HCT116 (cell line): ENCODE results near the gene CRYBG3. TPM values are rescaled to one million over a fixed set of nuclear protein-coding genes. Genes with fewer than 3 reads are reported as not detected.
A peak's percentile ranks its signal among the peaks of the same experiment; 100 is the strongest.

ENCODE experiments used
- ATAC-seq: fragments of 200-7000 bp; cut with Tn5 transposase; 2 replicates; pipeline ENCODE4 v1.9.1; 2020; ENCODE audit warnings: mild to moderate bottlenecking, moderate library complexity
- BruUV-seq: library from RNA; stranded (reverse); fragments of 400-500 nt; replicated peaks from 2 replicates; lab custom pipeline; 2021; lab: Mats Ljungman, UMichigan
- CTCF ChIA-PET: fragments of 300-600 bp; sonication (Branson Sonifier 250); formaldehyde crosslinking; loops from one replicate; lab custom pipeline; 2021; ENCODE audit warnings: antibody characterized with exemption; lab: Charles Lee
- POLR2A ChIA-PET: fragments of 300-600, 350-600 bp; sonication (Branson Sonifier 250); formaldehyde crosslinking; loops from one replicate; lab custom pipeline; 2021; ENCODE audit warnings: antibody characterized with exemption; lab: Charles Lee
- RAD21 ChIA-PET, 2 experiments: fragments of 300-600 bp; sonication (Branson Sonifier 250); formaldehyde crosslinking; loops; one replicate each; lab custom pipeline; 2023; ENCODE audit warnings: low total read pairs in 2 of 2; ENCODE audit not compliant: uncharacterized antibody in 2 of 2, unreplicated experiment in 2 of 2, low non-redundant PET in 1 of 2; lab: Charles Lee
- DNase-seq: peaks from one replicate; pipeline ENCODE4 v3.0.0-alpha.2; 2010; ENCODE audit warnings: low read depth, low spot score
- H2AFZ ChIP-seq: fragments of 200-600 bp; shearing (Covaris generic), sonication (generic); 2 replicates; pipeline ENCODE4 v1.6.1; 2017; ENCODE audit warnings: low read depth, mixed run types, mixed read lengths, antibody characterized with exemption, low read length; ENCODE audit not compliant: poor library complexity, severe bottlenecking
- H3K27ac ChIP-seq: 2 replicates; pipeline ENCODE4 v1.5.1; 2012; ENCODE audit warnings: low read depth, low read length
- H3K27me3 ChIP-seq: fragments of 200-600 bp; sonication (generic); 2 replicates; pipeline ENCODE4 v1.6.1; 2016; ENCODE audit warnings: mixed run types, low read length, mixed read lengths; ENCODE audit not compliant: insufficient read depth
- H3K36me3 ChIP-seq, 2 experiments: fragments of 200-500 bp in 1 of 2; fragments of 200-600 bp in 1 of 2; sonication (Bioruptor generic) in 1 of 2; sonication (generic) in 1 of 2; 2 replicates each; pipeline versions ENCODE4 v1.5.1 to v1.6.1; 2014 to 2016; ENCODE audit warnings: low read length in 2 of 2, inconsistent platforms in 1 of 2, mixed read lengths in 1 of 2, mixed run types in 1 of 2; ENCODE audit not compliant: insufficient read depth in 2 of 2, control insufficient read depth in 1 of 2
- H3K4me1 ChIP-seq, 2 experiments: fragments of 200-600 bp in 1 of 2; sonication (generic) in 1 of 2; 2 replicates each; pipeline versions ENCODE4 v1.5.1 to v1.6.1; 2012 to 2017; ENCODE audit warnings: low read length in 2 of 2, inconsistent platforms in 1 of 2, mild to moderate bottlenecking in 1 of 2, mixed read lengths in 1 of 2, mixed run types in 1 of 2, moderate library complexity in 1 of 2; ENCODE audit not compliant: insufficient read depth in 2 of 2, control insufficient read depth in 1 of 2
- H3K4me2 ChIP-seq: fragments of 200-600 bp; sonication (generic); 2 replicates; pipeline ENCODE4 v1.6.1; 2017; ENCODE audit warnings: mixed run types, low read length, mixed read lengths
- H3K4me3 ChIP-seq, 2 experiments: fragments of 200-600 bp in 1 of 2; sonication (generic) in 1 of 2; replicated peaks in 1 of 2; 2 replicates each; pipeline ENCODE4 v1.5.1; 2011 to 2016; ENCODE audit warnings: low read length in 2 of 2, control low read depth in 1 of 2, low read depth in 1 of 2, mild to moderate bottlenecking in 1 of 2, mixed read lengths in 1 of 2, mixed run types in 1 of 2
- H3K79me2 ChIP-seq: fragments of 200-600 bp; sonication (generic); 2 replicates; pipeline ENCODE4 v1.6.1; 2017; ENCODE audit warnings: mild to moderate bottlenecking, mixed run types, low read length, moderate library complexity, mixed read lengths; ENCODE audit not compliant: insufficient read depth
- H3K9ac ChIP-seq: fragments of 200-600 bp; sonication (generic); 2 replicates; pipeline ENCODE4 v1.6.1; 2016; ENCODE audit warnings: low read length, mixed read lengths
- H3K9me2 ChIP-seq: fragments of 200-600 bp; sonication (generic), shearing (Covaris generic); 2 replicates; pipeline ENCODE4 v1.6.1; 2017; ENCODE audit warnings: mixed run types, mild to moderate bottlenecking, moderate library complexity; ENCODE audit not compliant: insufficient read depth
- H3K9me3 ChIP-seq, 2 experiments: fragments of 200-500 bp in 1 of 2; fragments of 200-600 bp in 1 of 2; sonication (Bioruptor generic) in 1 of 2; sonication (generic) in 1 of 2; 2 replicates each; pipeline ENCODE4 v1.6.1; 2014 to 2017; ENCODE audit warnings: low read length in 2 of 2, mixed read lengths in 2 of 2, inconsistent platforms in 1 of 2, low read depth in 1 of 2, mild to moderate bottlenecking in 1 of 2, mixed run types in 1 of 2, moderate library complexity in 1 of 2; ENCODE audit not compliant: control insufficient read depth in 1 of 2, insufficient read depth in 1 of 2
- H4K20me1 ChIP-seq: fragments of 200-600 bp; sonication (generic), shearing (Covaris generic); 2 replicates; pipeline ENCODE4 v1.6.1; 2017; ENCODE audit warnings: mixed run types, mild to moderate bottlenecking, moderate library complexity; ENCODE audit not compliant: insufficient read depth
- CTCF ChIP-seq, 3 experiments: fragments of 200-600 bp in 1 of 3; sonication (generic) in 1 of 3; IDR thresholded peaks in 2 of 3; conservative IDR thresholded peaks in 1 of 3; 2 replicates each; pipeline ENCODE4 v1.5.1; 2012 to 2017; ENCODE audit warnings: low read depth in 2 of 3, low read length in 2 of 3, antibody characterized with exemption in 1 of 3, borderline replicate concordance in 1 of 3, control low read depth in 1 of 3, mild to moderate bottlenecking in 1 of 3, mixed read lengths in 1 of 3, mixed run types in 1 of 3, moderate library complexity in 1 of 3; ENCODE audit not compliant: insufficient read depth in 1 of 3
- FOSL1 ChIP-seq: IDR thresholded peaks from 2 replicates; pipeline ENCODE4 v1.6.1; 2012; ENCODE audit warnings: low read depth
- POLR2A ChIP-seq: IDR thresholded peaks from 2 replicates; pipeline ENCODE4 v1.7.0; 2011; ENCODE audit warnings: borderline replicate concordance; ENCODE audit not compliant: insufficient read depth, insufficient read length; ENCODE audit errors: extremely low read depth
- RAD21 ChIP-seq: IDR thresholded peaks from 2 replicates; pipeline ENCODE4 v1.6.1; 2012; ENCODE audit warnings: low read depth, mild to moderate bottlenecking
- REST ChIP-seq: IDR thresholded peaks from 2 replicates; pipeline ENCODE4 v1.6.1; 2012; ENCODE audit warnings: low read depth
- SRF ChIP-seq: IDR thresholded peaks from 2 replicates; pipeline ENCODE4 v1.6.1; 2012; ENCODE audit warnings: low read depth
- ZNF274 ChIP-seq: fragments of 200-500 bp; sonication (Bioruptor generic); IDR thresholded peaks from 2 replicates; pipeline ENCODE4 v1.6.1; 2014; ENCODE audit warnings: mild to moderate bottlenecking, low read depth, low read length, inconsistent platforms
- intact Hi-C: fragments of 100-400 bp; cut with micrococcal nuclease; formaldehyde crosslinking; loops from 2 replicates; pipeline ENCODE4 v1.10.0; 2022
- total RNA-seq: library from RNA; stranded (reverse); gene quantifications from one replicate; pipeline ENCODE4 v1.2.1, GENCODE V29; 2021; ENCODE audit not compliant: unreplicated experiment

CRYBG3 gene
- total RNA-seq, 1 experiment from 2014 or later = 7.5 TPM

GRCh38 chr3:97793420-97794019 is 28.3 kb upstream of the CRYBG3 start:
- Histone ChIP-seq H4K20me1 (no peaks in the 10 kb centered on the region), H3K9me3 (no peaks in the 10 kb centered on the region), H3K27me3 (0 out of 2 replicates have a peak, but pooled peaks cover 4% of the 10 kb centered on the region), H3K4me3 (no peak overlapping the region), H3K9me2 (no peaks in the 10 kb centered on the region), H3K4me1 (no peaks in the 10 kb centered on the region), H3K79me2 (no peaks in the 10 kb centered on the region), H2AFZ (no peak overlapping the region), H3K9ac (no peak overlapping the region), H3K27ac (no peak overlapping the region)
- DNase-seq = peak; percentile 26
- intact Hi-C loops = loop anchor here (1.0 kb wide), 1 partner anchor 230 kb away; no protein-coding TSS in a partner anchor
- ATAC-seq = peak; percentile 64
- no TSS peak for BruUV-seq
- ChIA-PET RAD21 (no interaction called here), CTCF (interaction anchor here (1.4 kb wide), 1 partner anchor 229 kb away, joined by 7 read pairs; no protein-coding TSS in a partner anchor), POLR2A (no interaction called here)
- peak; percentile 51 to 87 (median 64); a peak in 5 of 6 replicates for TF ChIP-seq CTCF (IDR thresholded peaks at IDR 0.05 in 2 of 3, conservative IDR thresholded peaks at IDR 0.05 in 1 of 3; ENCODE audit: borderline replicate concordance in 1 of 3, insufficient read depth in 1 of 3, low read depth in 2 of 3, low read length in 2 of 3)
- peak; percentile 76 for TF ChIP-seq RAD21
- no peak for TF ChIP-seq POLR2A
- TF ChIP-seq, all 23 proteins: peak for 2
- Histone ChIP-seq H3K4me2 (no peak overlapping the region), H3K36me3 (no peaks in the 10 kb centered on the region)

- Histone ChIP-seq H2AFZ (no peak overlapping the region), H3K4me2 (no peak overlapping the region), H3K9me2 (no peaks in the 10 kb centered on the region), H3K36me3 (no peaks in the 10 kb centered on the region), H3K4me1 (no peaks in the 10 kb centered on the region), H3K4me3 (no peak overlapping the region)
- ATAC-seq = no peak
- no peak for TF ChIP-seq FOSL1
- TF ChIP-seq ZNF274 = no peak
- no peak for TF ChIP-seq SRF
- no peak for TF ChIP-seq REST
- TF ChIP-seq, all 23 proteins: peak for 0
- intact Hi-C loops = no loop called here
- H3K27me3 ChIP-seq = 0 out of 2 replicates have a peak, but pooled peaks cover 4% of the 10 kb centered on the region
- no peak for DNase-seq
- no peaks in the 10 kb centered on the region for H3K9me3 ChIP-seq
- BruUV-seq = no TSS peak
- H3K9ac ChIP-seq = no peak overlapping the region
- no peaks in the 10 kb centered on the region for H4K20me1 ChIP-seq
- no peaks in the 10 kb centered on the region for H3K79me2 ChIP-seq
- POLR2A ChIA-PET = no interaction called here
- H3K27ac ChIP-seq = no peak overlapping the region
- RAD21 ChIA-PET = no interaction called here
- CTCF ChIA-PET = no interaction called here
Observed at GRCh38 chr3:97795951-97796350, 25.9 kb upstream of the CRYBG3 start.
